ENCODE results near the gene SCN4B. TPM values are rescaled to one million over a fixed set of nuclear protein-coding genes. Genes with fewer than 3 reads are reported as not detected.

The SCN4B gene
- total RNA-seq, 1 experiment from 2014 or later: 1.6 TPM

DNA sequence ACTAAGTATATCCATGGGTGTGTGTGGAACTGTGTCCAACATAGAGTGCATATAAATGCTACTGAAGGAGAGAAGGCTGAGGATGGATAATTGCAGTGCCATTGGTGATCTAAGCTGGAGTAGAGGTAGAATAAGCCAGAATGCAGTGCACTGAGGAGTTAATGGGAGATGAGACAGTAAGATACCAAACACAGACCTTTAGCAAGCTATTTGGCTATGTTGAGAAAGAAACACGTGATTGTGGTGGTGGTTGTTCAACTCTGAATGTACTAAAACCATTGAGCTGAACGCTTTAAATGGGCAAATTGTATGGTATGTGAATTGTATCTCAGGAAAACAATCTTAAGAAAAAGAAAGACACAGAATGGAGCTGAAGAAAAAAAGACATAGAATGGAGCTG is 49.3 kb upstream of the SCN4B start:
- DNase-seq: no peak
- Histone ChIP-seq H3K14ac (ENCODE audit: insufficient read depth, low read length) (no peak overlapping the region), H2AFZ (ENCODE audit: low read length) (no peak overlapping the region), H4K20me1 (ENCODE audit: control insufficient read depth, insufficient read depth, insufficient read length) (no peaks in the 10 kb centered on the region), H3K27me3 (ENCODE audit: insufficient read depth, low read length) (no peaks in the 10 kb centered on the region), H3K23me2 (ENCODE audit: insufficient read length, low read depth, low read length, poor library complexity, severe bottlenecking) (no peaks in the 10 kb centered on the region), H3K18ac (ENCODE audit: insufficient read length, low read depth, low read length) (no peak overlapping the region), H3K79me2 (ENCODE audit: insufficient read depth, low read length) (no peaks in the 10 kb centered on the region), H3K27ac (ENCODE audit: insufficient read length, low read depth, low read length) (no peak overlapping the region), H3K9me3 (ENCODE audit: control insufficient read depth, low read depth, low read length) (no peaks in the 10 kb centered on the region), H3K56ac (ENCODE audit: insufficient read length, low read depth, low read length) (no peak overlapping the region), H3K4me2 (ENCODE audit: insufficient read depth, insufficient read length, low read length) (no peak overlapping the region), H3K23ac (ENCODE audit: insufficient read length, low read depth, low read length) (no peak overlapping the region), H2BK12ac (ENCODE audit: insufficient read length, low read depth, low read length) (no peak overlapping the region), H2BK20ac (ENCODE audit: low read depth, low read length, poor library complexity, severe bottlenecking) (no peak overlapping the region), H4K5ac (ENCODE audit: insufficient read length, low read depth, low read length) (no peak overlapping the region), H3T11ph (ENCODE audit: low read length) (no peak overlapping the region), H3K79me1 (ENCODE audit: insufficient read depth, low read depth, low read length, poor library complexity, severe bottlenecking) (no peaks in the 10 kb centered on the region), H4K91ac (ENCODE audit: insufficient read length, low read depth, low read length) (no peak overlapping the region), H3K9ac (ENCODE audit: extremely low read depth, insufficient read length, low read length) (no peak overlapping the region), H2BK120ac (ENCODE audit: low read depth, low read length, poor library complexity, severe bottlenecking) (no peak overlapping the region), H4K8ac (replicated peaks; ENCODE audit: insufficient read length, low read depth, low read length) (no peak overlapping the region), H3K4ac (ENCODE audit: low read depth, low read length) (no peak overlapping the region), H2BK15ac (ENCODE audit: low read depth, low read length) (no peak overlapping the region), H2AK5ac (ENCODE audit: insufficient read length, low read length) (no peak overlapping the region), H2BK5ac (ENCODE audit: insufficient read length, low read length) (no peak overlapping the region), H3K4me1 (ENCODE audit: insufficient read depth, low read length) (0 out of 2 replicates have a peak, but pooled peaks cover 2% of the 10 kb centered on the region)
- Mint-ChIP-seq H3K36me3 (ENCODE audit: insufficient read depth in 1 of 3, low read depth in 3 of 3) (no peaks in the 10 kb centered on the region), H3K9me3 (no peaks in the 10 kb centered on the region), H3K27me3 (ENCODE audit: low read depth) (peaks cover 7% of the 10 kb centered on the region), H3K4me1 (peaks cover 22 to 23% of the 10 kb centered on the region in 2 experiments), H3K27ac (no peak overlapping the region), H3K4me3 (no peak overlapping the region)
- WGBS (ENCODE audit: extremely low coverage, insufficient read length, low lambda C conversion rate): no CpG with 5 or more reads among the region's 2 CpGs
- TF ChIP-seq, protein P1, sequence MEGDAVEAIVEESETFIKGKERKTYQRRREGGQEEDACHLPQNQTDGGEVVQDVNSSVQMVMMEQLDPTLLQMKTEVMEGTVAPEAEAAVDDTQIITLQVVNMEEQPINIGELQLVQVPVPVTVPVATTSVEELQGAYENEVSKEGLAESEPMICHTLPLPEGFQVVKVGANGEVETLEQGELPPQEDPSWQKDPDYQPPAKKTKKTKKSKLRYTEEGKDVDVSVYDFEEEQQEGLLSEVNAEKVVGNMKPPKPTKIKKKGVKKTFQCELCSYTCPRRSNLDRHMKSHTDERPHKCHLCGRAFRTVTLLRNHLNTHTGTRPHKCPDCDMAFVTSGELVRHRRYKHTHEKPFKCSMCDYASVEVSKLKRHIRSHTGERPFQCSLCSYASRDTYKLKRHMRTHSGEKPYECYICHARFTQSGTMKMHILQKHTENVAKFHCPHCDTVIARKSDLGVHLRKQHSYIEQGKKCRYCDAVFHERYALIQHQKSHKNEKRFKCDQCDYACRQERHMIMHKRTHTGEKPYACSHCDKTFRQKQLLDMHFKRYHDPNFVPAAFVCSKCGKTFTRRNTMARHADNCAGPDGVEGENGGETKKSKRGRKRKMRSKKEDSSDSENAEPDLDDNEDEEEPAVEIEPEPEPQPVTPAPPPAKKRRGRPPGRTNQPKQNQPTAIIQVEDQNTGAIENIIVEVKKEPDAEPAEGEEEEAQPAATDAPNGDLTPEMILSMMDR (conservative IDR thresholded peaks at IDR 0.05): no peak
